ENCODE results near the gene ASTN2.

Gene ASTN2

GRCh38 chr9:117000196-117000723 lies 414.6 kb downstream of the ASTN2 start:
- no peak for DNase-seq (ENCODE audit: low spot score)
- Histone ChIP-seq H3K4me3 (no peak overlapping the region), H3K27ac (no peak overlapping the region)
- no peak for TF ChIP-seq CTCF (IDR thresholded peaks at IDR 0.05)

GRCh38 chr9:116998305-116998704 lies 416.6 kb downstream of the ASTN2 start:
- TF ChIP-seq CTCF (IDR thresholded peaks at IDR 0.05): no peak
- DNase-seq (ENCODE audit: low spot score): no peak

GRCh38 chr9:116992865-116993264 lies 422.0 kb downstream of the ASTN2 start:
- Histone ChIP-seq H3K4me3 (no peak overlapping the region), H3K27ac (no peak overlapping the region)
- no peak for TF ChIP-seq CTCF (IDR thresholded peaks at IDR 0.05)
- no peak for DNase-seq (ENCODE audit: low spot score)

More at GRCh38 chr9:116998305-116998704, 416.6 kb downstream of the ASTN2 start:
- Histone ChIP-seq H3K27ac (no peak overlapping the region), H3K4me3 (no peak overlapping the region)

- Histone ChIP-seq H3K27ac (no peak overlapping the region), H3K4me3 (no peak overlapping the region)
- DNase-seq (ENCODE audit: low spot score): no peak
- TF ChIP-seq CTCF (IDR thresholded peaks at IDR 0.05): no peak
Observed at GRCh38 chr9:116991051-116991450, 423.8 kb downstream of the ASTN2 start.

- Histone ChIP-seq H3K27ac (no peak overlapping the region), H3K4me3 (no peak overlapping the region)
- no peak for TF ChIP-seq CTCF (IDR thresholded peaks at IDR 0.05)
- DNase-seq (ENCODE audit: low spot score): no peak
Observed at GRCh38 chr9:116990592-116990991, 424.3 kb downstream of the ASTN2 start.

GRCh38 chr9:116987721-116988485 lies 427.0 kb downstream of the ASTN2 start:
- no peak for TF ChIP-seq CTCF (IDR thresholded peaks at IDR 0.05)
- no peak for DNase-seq (ENCODE audit: low spot score)
- no peak overlapping the region for H3K4me3 ChIP-seq
- H3K27ac ChIP-seq: no peak overlapping the region

- Histone ChIP-seq H3K4me3 (no peak overlapping the region), H3K27ac (no peak overlapping the region)
- TF ChIP-seq CTCF (IDR thresholded peaks at IDR 0.05): no peak
- DNase-seq (ENCODE audit: low spot score): no peak
Observed at GRCh38 chr9:116986015-116986414, 428.8 kb downstream of the ASTN2 start.
